ENCODE data around the gene KRT17.

The KRT17 gene

GRCh38 chr17:41658846-41659245 lies 34.5 kb upstream of the KRT17 start:
- TF ChIP-seq GATA1 (IDR thresholded peaks at IDR 0.05; ENCODE audit: low read depth, low read length): no peak
- no peak for TF ChIP-seq POLR2A (IDR thresholded peaks at IDR 0.05; ENCODE audit: low read length)
- no peak for DNase-seq

GRCh38 chr17:41657936-41658335 lies 33.6 kb upstream of the KRT17 start:
- TF ChIP-seq GATA1 (IDR thresholded peaks at IDR 0.05; ENCODE audit: low read depth, low read length) (no peak), POLR2A (IDR thresholded peaks at IDR 0.05; ENCODE audit: low read length) (no peak)
- no peak for DNase-seq

- DNase-seq: no peak
- no peak for TF ChIP-seq POLR2A (IDR thresholded peaks at IDR 0.05; ENCODE audit: low read length)
- no peak for TF ChIP-seq GATA1 (IDR thresholded peaks at IDR 0.05; ENCODE audit: low read depth, low read length)
These were observed 32.9 kb upstream of the KRT17 start for GRCh38 chr17:41657176-41657754.

DNA sequence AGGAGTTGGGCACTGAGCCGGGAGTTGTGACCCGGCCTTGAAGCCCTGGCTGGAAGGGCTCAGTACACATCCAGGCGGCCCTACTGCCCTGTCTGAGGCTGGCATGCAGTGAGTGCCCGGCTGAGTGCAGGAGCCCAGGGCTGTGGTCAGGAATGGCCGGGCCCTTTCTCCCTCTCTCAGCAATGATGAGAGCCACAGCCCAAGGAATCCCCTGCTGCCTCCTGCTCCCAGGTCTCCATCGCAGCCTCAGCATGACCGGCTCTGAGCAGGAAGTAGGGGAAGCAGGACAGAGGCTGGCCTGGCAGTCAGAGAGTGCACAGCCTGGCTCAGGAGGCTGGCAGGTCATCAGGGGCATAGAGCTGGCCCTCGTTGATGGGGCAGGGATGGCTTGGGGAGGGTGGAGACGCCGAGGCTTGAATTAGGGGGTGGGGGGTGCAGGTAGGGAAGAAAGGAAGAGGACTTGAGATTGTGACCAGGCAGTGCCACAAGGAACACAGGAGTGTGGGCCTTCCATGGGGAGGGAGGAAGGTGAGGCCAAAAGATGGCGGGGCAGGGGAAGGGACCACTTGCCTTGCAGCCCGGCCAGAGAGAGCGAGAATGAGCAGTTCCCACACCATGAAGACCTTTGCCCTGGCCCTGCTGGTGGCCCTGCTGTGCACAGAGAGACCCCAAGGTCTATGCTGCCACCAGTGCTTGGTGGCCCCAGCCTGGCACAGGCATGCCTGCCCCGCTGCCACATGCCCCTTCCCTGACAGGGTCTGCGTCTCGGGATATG lies 32.1 kb upstream of the KRT17 start:
- no peak for TF ChIP-seq POLR2A (IDR thresholded peaks at IDR 0.05; ENCODE audit: low read length)
- no peak for TF ChIP-seq GATA1 (IDR thresholded peaks at IDR 0.05; ENCODE audit: low read depth, low read length)
- no peak for DNase-seq

- no peak for TF ChIP-seq POLR2A (IDR thresholded peaks at IDR 0.05; ENCODE audit: low read length)
- no peak for TF ChIP-seq GATA1 (IDR thresholded peaks at IDR 0.05; ENCODE audit: low read depth, low read length)
- DNase-seq: no peak
These were observed 31.3 kb upstream of the KRT17 start for GRCh38 chr17:41655611-41656111.

DNA sequence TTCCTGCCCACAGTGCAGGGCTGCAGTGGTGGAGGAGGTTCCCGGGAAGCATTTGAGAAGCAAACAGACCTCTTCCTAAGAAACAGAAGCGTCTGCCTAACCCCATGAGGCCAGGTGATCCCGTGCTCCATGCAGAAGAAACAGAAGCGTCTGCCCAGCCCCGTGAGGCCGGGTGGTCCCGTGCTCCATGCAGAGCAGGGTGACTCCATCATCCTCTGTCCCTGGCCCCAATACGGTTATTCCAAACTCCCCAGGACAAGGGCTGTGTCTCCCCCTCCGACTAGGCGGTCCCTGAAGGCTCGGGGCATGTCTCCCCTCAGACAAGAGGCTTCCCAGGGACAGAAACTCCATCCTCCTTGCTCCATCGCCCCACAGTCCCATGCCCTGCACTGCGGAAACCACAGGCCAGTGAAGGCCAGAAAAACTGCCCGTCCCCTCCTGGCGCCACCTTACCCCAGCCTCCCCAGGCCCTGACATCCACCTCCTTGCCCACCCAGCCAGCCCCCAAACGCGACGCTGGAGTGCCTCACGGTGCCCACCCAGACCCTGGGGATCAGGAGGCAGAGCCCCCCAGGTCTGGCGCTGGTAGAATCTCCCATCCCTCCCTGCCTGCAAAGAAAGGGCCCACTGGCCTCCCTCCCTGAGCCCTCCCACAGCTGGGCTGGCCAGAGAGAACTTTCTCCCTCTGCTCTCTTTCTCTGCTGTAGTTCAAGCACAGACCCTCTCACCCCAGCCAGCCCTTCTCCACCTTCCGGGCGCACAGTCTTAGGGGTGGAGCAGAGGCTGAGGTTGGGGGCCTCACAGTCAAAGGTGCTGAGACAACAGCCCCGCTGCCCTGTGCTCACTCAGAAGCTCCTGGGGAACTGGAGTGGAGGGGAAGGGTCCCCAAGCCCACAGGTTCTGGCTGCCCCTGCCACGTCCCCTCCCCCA lies 30.6 kb upstream of the KRT17 start:
- no peak for TF ChIP-seq POLR2A (IDR thresholded peaks at IDR 0.05; ENCODE audit: low read length)
- TF ChIP-seq GATA1 (IDR thresholded peaks at IDR 0.05; ENCODE audit: low read depth, low read length): no peak
- DNase-seq: no peak

DNA sequence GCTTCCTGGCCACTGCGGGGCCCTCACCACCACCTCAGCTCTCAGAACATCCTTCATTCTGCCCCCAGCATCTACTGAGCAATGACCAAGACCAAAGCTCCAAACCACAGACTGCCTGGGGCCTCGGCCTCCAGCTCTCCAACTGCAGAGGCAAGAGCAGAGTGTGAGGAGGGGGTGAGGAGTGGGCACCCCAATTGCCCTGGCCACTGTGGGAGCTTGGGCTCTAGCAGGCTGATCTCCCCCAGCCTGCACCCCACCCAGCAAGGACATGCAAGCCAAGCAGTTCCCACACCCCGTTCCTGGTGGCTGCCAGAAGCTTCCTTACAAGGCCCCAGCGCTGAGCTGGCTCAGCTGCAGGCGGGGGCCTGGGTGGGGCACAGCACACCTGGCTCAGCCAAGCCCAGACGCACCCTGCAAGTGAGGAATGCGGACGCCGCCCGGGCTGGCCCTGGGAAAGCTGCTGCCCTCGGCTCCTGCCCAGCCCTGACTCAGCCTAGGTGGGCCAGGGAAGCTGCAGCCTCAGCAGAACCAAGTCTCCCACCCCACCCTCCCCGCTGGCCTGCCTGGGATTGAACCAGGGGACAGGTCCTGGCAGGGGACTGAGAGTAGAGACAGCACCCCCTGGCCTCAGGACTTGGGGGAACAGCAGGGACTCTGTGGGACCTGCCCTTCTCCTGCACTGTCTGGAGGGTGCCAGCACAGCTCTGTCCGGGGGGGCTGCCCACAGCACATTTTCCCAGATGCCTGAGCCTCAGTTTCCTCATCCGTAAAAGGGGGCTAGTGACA lies 29.7 kb upstream of the KRT17 start:
- TF ChIP-seq POLR2A (IDR thresholded peaks at IDR 0.05; ENCODE audit: low read length): no peak
- no peak for TF ChIP-seq GATA1 (IDR thresholded peaks at IDR 0.05; ENCODE audit: low read depth, low read length)
- no peak for DNase-seq

DNA sequence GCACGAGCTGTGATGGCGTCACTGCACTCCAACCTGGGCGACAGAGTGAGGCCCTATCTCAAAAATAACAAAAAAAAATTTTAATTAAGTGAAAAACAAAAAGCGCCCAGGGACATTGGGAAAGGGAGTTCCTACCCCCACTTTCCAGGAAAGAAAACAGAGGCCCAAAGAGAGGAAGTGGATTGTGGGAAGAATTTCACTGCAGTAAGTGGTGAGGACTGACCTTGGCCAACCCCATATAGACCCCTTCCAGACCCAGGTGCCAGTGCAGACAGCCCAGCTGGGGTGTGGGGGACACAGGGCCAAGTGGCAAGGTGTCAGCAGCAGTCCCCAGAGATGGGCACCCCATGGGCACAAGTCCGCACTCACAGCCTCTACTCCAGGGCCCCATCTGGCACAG lies 29.0 kb upstream of the KRT17 start:
- DNase-seq: no peak
- TF ChIP-seq GATA1 (IDR thresholded peaks at IDR 0.05; ENCODE audit: low read depth, low read length): no peak
- TF ChIP-seq POLR2A (IDR thresholded peaks at IDR 0.05; ENCODE audit: low read length): no peak

- TF ChIP-seq GATA1 (IDR thresholded peaks at IDR 0.05; ENCODE audit: low read depth, low read length) (no peak), POLR2A (IDR thresholded peaks at IDR 0.05; ENCODE audit: low read length) (no peak)
These were observed 28.1 kb upstream of the KRT17 start for GRCh38 chr17:41652461-41652970.

GRCh38 chr17:41651625-41652460 lies 27.5 kb upstream of the KRT17 start:
- DNase-seq: no peak
- no peak for TF ChIP-seq POLR2A (IDR thresholded peaks at IDR 0.05; ENCODE audit: low read length)

More at GRCh38 chr17:41652461-41652970, 28.1 kb upstream of the KRT17 start:
- DNase-seq: no peak

- DNase-seq: no peak
- no peak for TF ChIP-seq GATA1 (IDR thresholded peaks at IDR 0.05; ENCODE audit: low read depth, low read length)
- TF ChIP-seq POLR2A (IDR thresholded peaks at IDR 0.05; ENCODE audit: low read length): no peak
These were observed 26.6 kb upstream of the KRT17 start for GRCh38 chr17:41650794-41651624.

Data from erythroblast (primary cell).